HUES6 (cell line): ENCODE results near the gene GNG13.

Experiments
- H3K27ac ChIP-seq: 2 replicates; pipeline ENCODE4 v1.7.0; 2013; ENCODE audit warnings: low read depth, mild to moderate bottlenecking, low read length, inconsistent platforms
- H3K27me3 ChIP-seq: 2 replicates; pipeline ENCODE4 v1.6.1; 2013; ENCODE audit warnings: low read length; ENCODE audit not compliant: control insufficient read depth, insufficient read depth
- H3K36me3 ChIP-seq: 2 replicates; pipeline ENCODE4 v1.6.1; 2013; ENCODE audit warnings: low read length; ENCODE audit not compliant: control insufficient read depth, insufficient read depth
- H3K4me1 ChIP-seq: 2 replicates; pipeline ENCODE4 v1.6.1; 2013; ENCODE audit warnings: low read length; ENCODE audit not compliant: control insufficient read depth, insufficient read depth
- H3K4me3 ChIP-seq: 2 replicates; pipeline ENCODE4 v1.5.1; 2013; ENCODE audit warnings: low read depth, low read length
- H3K9ac ChIP-seq: one replicate; pipeline ENCODE4 v1.6.1; 2013; ENCODE audit warnings: mild to moderate bottlenecking, low read length
- H3K9me3 ChIP-seq: 2 replicates; pipeline ENCODE4 v1.6.1; 2013; ENCODE audit warnings: low read depth, low read length; ENCODE audit not compliant: control insufficient read depth, insufficient read depth

Gene GNG13

GRCh38 chr16:808085-808386 lies 7.5 kb upstream of the GNG13 start:
- H3K4me1 ChIP-seq = peaks cover 6% of the 10 kb centered on the region; the same call in 1 of the 2 replicates
- peaks cover 25% of the 10 kb centered on the region for H3K27me3 ChIP-seq
- H3K27ac ChIP-seq = no peak overlapping the region
- no peaks in the 10 kb centered on the region for H3K9me3 ChIP-seq
- H3K4me3 ChIP-seq = peak overlapping the region; percentile 94
- H3K9ac ChIP-seq = peak overlapping the region; percentile 87
- no peaks in the 10 kb centered on the region for H3K36me3 ChIP-seq

- Histone ChIP-seq H3K36me3 (no peaks in the 10 kb centered on the region), H3K9me3 (no peaks in the 10 kb centered on the region), H3K27me3 (peaks cover 27% of the 10 kb centered on the region), H3K27ac (peak overlapping the region; percentile 22; the same call in 1 of the 2 replicates), H3K9ac (peak overlapping the region; percentile 87), H3K4me1 (peaks cover 6% of the 10 kb centered on the region; the same call in 1 of the 2 replicates), H3K4me3 (peak overlapping the region; percentile 94)
Measured at GRCh38 chr16:807347-808084, 7.0 kb upstream of the GNG13 start.

GRCh38 chr16:805474-805873 lies 4.9 kb upstream of the GNG13 start:
- Histone ChIP-seq H3K4me3 (no peak overlapping the region), H3K4me1 (peaks cover 14% of the 10 kb centered on the region), H3K36me3 (no peaks in the 10 kb centered on the region), H3K27me3 (peaks cover 47% of the 10 kb centered on the region), H3K27ac (no peak overlapping the region), H3K9ac (no peak overlapping the region), H3K9me3 (no peaks in the 10 kb centered on the region)

- no peak overlapping the region for H3K9ac ChIP-seq
- no peaks in the 10 kb centered on the region for H3K9me3 ChIP-seq
- H3K36me3 ChIP-seq = no peaks in the 10 kb centered on the region
- peaks cover 56% of the 10 kb centered on the region for H3K27me3 ChIP-seq
- H3K4me3 ChIP-seq = no peak overlapping the region
- H3K4me1 ChIP-seq = peaks cover 14% of the 10 kb centered on the region
- no peak overlapping the region for H3K27ac ChIP-seq
Measured at GRCh38 chr16:804193-805048, 3.9 kb upstream of the GNG13 start.

GRCh38 chr16:803754-804080 lies 3.2 kb upstream of the GNG13 start:
- H3K9ac ChIP-seq = no peak overlapping the region
- peaks cover 13% of the 10 kb centered on the region for H3K4me1 ChIP-seq
- peaks cover 58% of the 10 kb centered on the region for H3K27me3 ChIP-seq
- H3K27ac ChIP-seq = no peak overlapping the region
- no peak overlapping the region for H3K4me3 ChIP-seq
- H3K9me3 ChIP-seq = no peaks in the 10 kb centered on the region
- no peaks in the 10 kb centered on the region; the same call in 1 of the 2 replicates for H3K36me3 ChIP-seq

- H3K4me3 ChIP-seq = no peak overlapping the region
- H3K27me3 ChIP-seq = peaks cover 58% of the 10 kb centered on the region
- no peak overlapping the region for H3K9ac ChIP-seq
Measured at GRCh38 chr16:802914-803753, 2.6 kb upstream of the GNG13 start.

GRCh38 chr16:802461-802860 lies 1.9 kb upstream of the GNG13 start:
- Histone ChIP-seq H3K27me3 (peaks cover 58% of the 10 kb centered on the region), H3K9ac (no peak overlapping the region), H3K9me3 (no peaks in the 10 kb centered on the region), H3K36me3 (peaks cover 6% of the 10 kb centered on the region), H3K4me3 (no peak overlapping the region), H3K4me1 (peaks cover 8% of the 10 kb centered on the region), H3K27ac (no peak overlapping the region)

More at GRCh38 chr16:802914-803753, 2.6 kb upstream of the GNG13 start:
- H3K36me3 ChIP-seq = no peaks in the 10 kb centered on the region; the same call in 1 of the 2 replicates
- peaks cover 8% of the 10 kb centered on the region for H3K4me1 ChIP-seq
- no peaks in the 10 kb centered on the region for H3K9me3 ChIP-seq
- no peak overlapping the region for H3K27ac ChIP-seq

- H3K4me3 ChIP-seq = no peak overlapping the region
- peaks cover 10% of the 10 kb centered on the region for H3K36me3 ChIP-seq
- no peak overlapping the region for H3K9ac ChIP-seq
- H3K9me3 ChIP-seq = no peaks in the 10 kb centered on the region
- peaks cover 8% of the 10 kb centered on the region for H3K4me1 ChIP-seq
- peaks cover 58% of the 10 kb centered on the region for H3K27me3 ChIP-seq
- H3K27ac ChIP-seq = no peak overlapping the region
Measured at GRCh38 chr16:801584-802363, 1.2 kb upstream of the GNG13 start.

GRCh38 chr16:800834-801511 lies 439 bp upstream of the GNG13 start:
- Histone ChIP-seq H3K9ac (no peak overlapping the region), H3K9me3 (no peaks in the 10 kb centered on the region), H3K36me3 (peaks cover 16% of the 10 kb centered on the region), H3K4me3 (peak overlapping the region; percentile 57), H3K27ac (no peak overlapping the region), H3K4me1 (peaks cover 8% of the 10 kb centered on the region), H3K27me3 (peaks cover 58% of the 10 kb centered on the region)
